Keratinocyte (primary cell): Measurements from ENCODE around the gene MTFP1.

Source experiments
- EZH2 ChIP-seq: IDR thresholded peaks from one replicate; pipeline ENCODE4 v1.6.1; 2012; ENCODE audit warnings: inconsistent platforms, mild to moderate bottlenecking, low read length, moderate library complexity
- TF ChIP-seq, protein P1 (sequence below), 3 experiments: IDR thresholded peaks in 1 of 3; conservative IDR thresholded peaks in 1 of 3; optimal IDR thresholded peaks in 1 of 3; 2 replicates in 2 of 3; 3 replicates in 1 of 3; pipeline versions ENCODE3 to v1.5.1; 2011; ENCODE audit warnings: low read length in 3 of 3, mild to moderate bottlenecking in 3 of 3, moderate library complexity in 2 of 3, control low read depth in 1 of 3, inconsistent platforms in 1 of 3; ENCODE audit not compliant: insufficient read depth in 2 of 3; ENCODE audit errors: extremely low read depth in 1 of 3

DNA sequence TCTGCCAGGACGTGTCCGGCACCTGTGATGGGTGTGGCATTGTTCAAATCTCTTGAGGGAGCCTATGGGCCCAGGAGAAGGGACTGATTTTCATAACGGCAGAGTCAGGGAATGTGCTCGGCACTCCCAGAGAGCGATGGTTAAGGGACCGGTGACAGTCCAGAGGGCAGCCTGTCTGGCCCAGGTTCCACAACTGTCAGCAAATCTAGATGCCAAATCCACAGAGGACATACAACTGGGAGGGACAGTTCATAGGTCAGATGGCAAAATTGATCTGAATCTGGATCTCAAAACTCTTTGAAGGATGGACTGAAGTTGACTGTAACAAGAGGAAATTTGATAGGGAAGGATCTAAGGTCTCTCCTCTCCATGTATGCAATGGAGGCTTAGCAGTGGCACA lies 21.3 kb upstream of the MTFP1 start:
- TF ChIP-seq, protein P1, sequence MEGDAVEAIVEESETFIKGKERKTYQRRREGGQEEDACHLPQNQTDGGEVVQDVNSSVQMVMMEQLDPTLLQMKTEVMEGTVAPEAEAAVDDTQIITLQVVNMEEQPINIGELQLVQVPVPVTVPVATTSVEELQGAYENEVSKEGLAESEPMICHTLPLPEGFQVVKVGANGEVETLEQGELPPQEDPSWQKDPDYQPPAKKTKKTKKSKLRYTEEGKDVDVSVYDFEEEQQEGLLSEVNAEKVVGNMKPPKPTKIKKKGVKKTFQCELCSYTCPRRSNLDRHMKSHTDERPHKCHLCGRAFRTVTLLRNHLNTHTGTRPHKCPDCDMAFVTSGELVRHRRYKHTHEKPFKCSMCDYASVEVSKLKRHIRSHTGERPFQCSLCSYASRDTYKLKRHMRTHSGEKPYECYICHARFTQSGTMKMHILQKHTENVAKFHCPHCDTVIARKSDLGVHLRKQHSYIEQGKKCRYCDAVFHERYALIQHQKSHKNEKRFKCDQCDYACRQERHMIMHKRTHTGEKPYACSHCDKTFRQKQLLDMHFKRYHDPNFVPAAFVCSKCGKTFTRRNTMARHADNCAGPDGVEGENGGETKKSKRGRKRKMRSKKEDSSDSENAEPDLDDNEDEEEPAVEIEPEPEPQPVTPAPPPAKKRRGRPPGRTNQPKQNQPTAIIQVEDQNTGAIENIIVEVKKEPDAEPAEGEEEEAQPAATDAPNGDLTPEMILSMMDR (optimal IDR thresholded peaks at IDR 0.05 in 1 of 3, IDR thresholded peaks at IDR 0.05 in 1 of 3, conservative IDR thresholded peaks at IDR 0.05 in 1 of 3; ENCODE audit: extremely low read depth in 1 of 3, insufficient read depth in 2 of 3, low read length in 3 of 3), result no peak
- TF ChIP-seq EZH2, result no peak
